ENCODE results near the gene ERBB3. TPM values are rescaled to one million over a fixed set of nuclear protein-coding genes. Genes with fewer than 3 reads are reported as not detected.

The ERBB3 gene
- total RNA-seq, 2 donors from 2014 or later = 1.1 to 3.2 TPM

- ATAC-seq (ENCODE audit: insufficient number of reproducible peaks, low FRiP score, low read depth) (no peak), DNase-seq (ENCODE audit: low spot score) (no peak)
- H3K36me3 ChIP-seq = peaks cover 12% of the 10 kb centered on the region
- no peaks in the 10 kb centered on the region for H3K9me3 ChIP-seq
- H3K4me1 ChIP-seq (ENCODE audit: control insufficient read depth in 1 of 2, low read depth in 2 of 2) = peaks cover 7 to 27% of the 10 kb centered on the region in 2 donors
- H3K4me3 ChIP-seq = peak overlapping the region; percentile 97
- TF ChIP-seq CTCF (IDR thresholded peaks at IDR 0.05) = no peak
- no peaks in the 10 kb centered on the region for H3K27me3 ChIP-seq (replicated peaks; ENCODE audit: insufficient read depth)
- peak overlapping the region; percentile 88 to 99 for H3K27ac ChIP-seq
Measured at GRCh38 chr12:56118688-56119357, 38.9 kb downstream of the ERBB3 start.

- Histone ChIP-seq H3K9me3 (no peaks in the 10 kb centered on the region), H3K27ac (peak overlapping the region; percentile 88 to 99), H3K27me3 (replicated peaks; ENCODE audit: insufficient read depth) (no peaks in the 10 kb centered on the region), H3K4me1 (ENCODE audit: control insufficient read depth in 1 of 2, low read depth in 2 of 2) (peaks cover 7 to 27% of the 10 kb centered on the region in 2 donors), H3K36me3 (peaks cover 12% of the 10 kb centered on the region), H3K4me3 (peak overlapping the region; percentile 97)
- DNase-seq (ENCODE audit: low spot score) (peak; percentile 64), ATAC-seq (ENCODE audit: insufficient number of reproducible peaks, low FRiP score, low read depth) (peak; percentile 39)
- TF ChIP-seq CTCF (IDR thresholded peaks at IDR 0.05) = peak; percentile 75
Measured at GRCh38 chr12:56119361-56119796, 39.4 kb downstream of the ERBB3 start.

GRCh38 chr12:56120158-56120846 is 40.3 kb downstream of the ERBB3 start:
- ATAC-seq (ENCODE audit: insufficient number of reproducible peaks, low FRiP score, low read depth) = no peak
- H3K27me3 ChIP-seq (replicated peaks; ENCODE audit: insufficient read depth) = no peaks in the 10 kb centered on the region
- DNase-seq (ENCODE audit: low spot score) = no peak
- H3K9me3 ChIP-seq = no peaks in the 10 kb centered on the region
- H3K4me3 ChIP-seq = no peak overlapping the region
- H3K4me1 ChIP-seq (ENCODE audit: control insufficient read depth in 1 of 2, low read depth in 2 of 2) = peaks cover 7 to 25% of the 10 kb centered on the region in 2 donors
- peak overlapping the region; percentile 64 to 88 for H3K27ac ChIP-seq
- H3K36me3 ChIP-seq = peaks cover 12% of the 10 kb centered on the region
- TF ChIP-seq CTCF (IDR thresholded peaks at IDR 0.05) = no peak

GRCh38 chr12:56121204-56121870 is 41.4 kb downstream of the ERBB3 start:
- H3K27me3 ChIP-seq (replicated peaks; ENCODE audit: insufficient read depth) = no peaks in the 10 kb centered on the region
- no peak overlapping the region for H3K27ac ChIP-seq
- DNase-seq (ENCODE audit: low spot score) = no peak
- H3K36me3 ChIP-seq = peaks cover 12% of the 10 kb centered on the region
- H3K4me3 ChIP-seq = no peak overlapping the region
- ATAC-seq (ENCODE audit: insufficient number of reproducible peaks, low FRiP score, low read depth) = no peak
- no peak for TF ChIP-seq CTCF (IDR thresholded peaks at IDR 0.05)
- peaks cover 9 to 31% of the 10 kb centered on the region in 2 donors for H3K4me1 ChIP-seq (ENCODE audit: control insufficient read depth in 1 of 2, low read depth in 2 of 2)
- no peaks in the 10 kb centered on the region for H3K9me3 ChIP-seq

GRCh38 chr12:56122637-56123036 is 42.7 kb downstream of the ERBB3 start:
- Histone ChIP-seq H3K4me1 (ENCODE audit: control insufficient read depth in 1 of 2, low read depth in 2 of 2) (peaks cover 19 to 42% of the 10 kb centered on the region in 2 donors), H3K27ac (no peak overlapping the region), H3K27me3 (replicated peaks; ENCODE audit: insufficient read depth) (no peaks in the 10 kb centered on the region), H3K36me3 (peaks cover 12% of the 10 kb centered on the region), H3K4me3 (no peak overlapping the region), H3K9me3 (no peaks in the 10 kb centered on the region)
- ATAC-seq (ENCODE audit: insufficient number of reproducible peaks, low FRiP score, low read depth) (no peak), DNase-seq (ENCODE audit: low spot score) (no peak)
- no peak for TF ChIP-seq CTCF (IDR thresholded peaks at IDR 0.05)

Measured in thoracic aorta (tissue), 2 donors.